ENCODE results near the gene HSD17B14.

GRCh38 chr19:48797103-48797502 lies 39.2 kb downstream of the HSD17B14 start:
- TF ChIP-seq SP1 (IDR thresholded peaks at IDR 0.05; ENCODE audit: low read depth, low read length) (no peak), RNF2 (IDR thresholded peaks at IDR 0.05; ENCODE audit: borderline replicate concordance, low read depth, low read length, missing control alignments, poor library complexity, severe bottlenecking) (no peak), TAF1 (IDR thresholded peaks at IDR 0.05; ENCODE audit: low read depth, low read length) (no peak), CTCF (IDR thresholded peaks at IDR 0.05; ENCODE audit: control extremely low read depth in 1 of 3, insufficient read depth in 1 of 3, low read depth in 1 of 3, low read length in 3 of 3) (no peak)

Data from H1 (cell line).